HEK293 (cell line): ENCODE results near the gene AP2M1.

ENCODE experiments used
- CTCF ChIA-PET: fragments of 350-600 bp; formaldehyde crosslinking; extraction: SDS; loops from one replicate; lab custom pipeline; 2021; ENCODE audit warnings: antibody characterized with exemption; lab: Yijun Ruan, JAX
- POLR2A ChIA-PET: fragments of 300-600 bp; formaldehyde crosslinking; extraction: SDS; loops from one replicate; lab custom pipeline; 2020; ENCODE audit warnings: antibody characterized with exemption, inconsistent platforms; lab: Yijun Ruan, JAX
- H3K27ac ChIP-seq: fragments of 200-500 bp; sonication (Bioruptor generic); 2 replicates; pipeline ENCODE4 v1.5.1; 2014; ENCODE audit warnings: low read depth, low read length, control low read depth, inconsistent platforms; ENCODE audit errors: extremely low read depth
- H3K36me3 ChIP-seq, 2 experiments: fragments of 200-500 bp in 1 of 2; sonication (Bioruptor generic) in 1 of 2; 1 replicate in 1 of 2; 2 replicates in 1 of 2; pipeline ENCODE4 v1.5.1; 2014 to 2017; ENCODE audit warnings: inconsistent platforms in 2 of 2, low read length in 2 of 2; ENCODE audit not compliant: control insufficient read depth in 2 of 2, insufficient read depth in 1 of 2
- H3K4me1 ChIP-seq: fragments of 200-500 bp; sonication (Bioruptor generic); 2 replicates; pipeline ENCODE4 v1.5.1; 2014; ENCODE audit warnings: mild to moderate bottlenecking, low read length, inconsistent platforms; ENCODE audit not compliant: control insufficient read depth, insufficient read depth
- H3K4me3 ChIP-seq: 2 replicates; pipeline ENCODE4 v1.5.1; 2011; ENCODE audit warnings: low read depth, mild to moderate bottlenecking, control low read depth, low read length, moderate library complexity
- H3K9me3 ChIP-seq: fragments of 200-500 bp; sonication (Bioruptor generic); 2 replicates; pipeline ENCODE4 v1.5.1; 2014; ENCODE audit warnings: low read depth, low read length, inconsistent platforms; ENCODE audit not compliant: control insufficient read depth, insufficient read depth
- KLF7 ChIP-seq: fragments of 450-650 bp; formaldehyde crosslinking; IDR thresholded peaks from 2 replicates; pipeline ENCODE4 v1.5.1; 2016; ENCODE audit warnings: missing biosample characterization, missing genetic modification characterization, borderline replicate concordance
- REPIN1 ChIP-seq: fragments of 450-650 bp; formaldehyde crosslinking; IDR thresholded peaks from 2 replicates; pipeline ENCODE4 v1.5.1; 2017; ENCODE audit warnings: missing biosample characterization, missing genetic modification characterization, low read depth
- SALL2 ChIP-seq: fragments of 450-650 bp; formaldehyde crosslinking; IDR thresholded peaks from 2 replicates; pipeline ENCODE4 v1.5.0; 2017; ENCODE audit warnings: missing biosample characterization, mild to moderate bottlenecking, missing genetic modification characterization, borderline replicate concordance
- ZBTB11 ChIP-seq: fragments of 450-650 bp; formaldehyde crosslinking; conservative IDR thresholded peaks from 2 replicates; pipeline ENCODE4 v1.5.1; 2016; ENCODE audit warnings: low read depth, missing biosample characterization, missing genetic modification characterization
- ZBTB17 ChIP-seq: fragments of 450-650 bp; formaldehyde crosslinking; IDR thresholded peaks from 2 replicates; pipeline ENCODE4 v1.5.1; 2016; ENCODE audit warnings: missing biosample characterization, missing genetic modification characterization
- ZBTB44 ChIP-seq: fragments of 450-650 bp; IDR thresholded peaks from 2 replicates; pipeline ENCODE4 v1.5.1; 2018; ENCODE audit warnings: missing biosample characterization, mild to moderate bottlenecking, missing genetic modification characterization
- ZEB2 ChIP-seq: fragments of 450-650 bp; formaldehyde crosslinking; IDR thresholded peaks from 2 replicates; pipeline ENCODE4 v1.5.1; 2016; ENCODE audit warnings: missing biosample characterization, missing genetic modification characterization
- ZFP3 ChIP-seq: fragments of 450-650 bp; formaldehyde crosslinking; IDR thresholded peaks from 2 replicates; pipeline ENCODE4 v1.5.1; 2016; ENCODE audit warnings: low read depth, missing biosample characterization, missing genetic modification characterization
- ZFP41 ChIP-seq: fragments of 450-650 bp; formaldehyde crosslinking; IDR thresholded peaks from 2 replicates; pipeline ENCODE4 v1.5.1; 2016; ENCODE audit warnings: missing biosample characterization, missing genetic modification characterization, borderline replicate concordance
- ZNF121 ChIP-seq: fragments of 450-650 bp; formaldehyde crosslinking; IDR thresholded peaks from 2 replicates; pipeline ENCODE4 v1.5.1; 2016; ENCODE audit warnings: missing biosample characterization, missing genetic modification characterization
- ZNF433 ChIP-seq: fragments of 450-650 bp; formaldehyde crosslinking; IDR thresholded peaks from 2 replicates; pipeline ENCODE4 v1.5.1; 2016; ENCODE audit warnings: missing biosample characterization, missing genetic modification characterization, low read depth
- ZNF473 ChIP-seq: fragments of 450-650 bp; formaldehyde crosslinking; IDR thresholded peaks from 2 replicates; pipeline ENCODE4 v1.5.1; 2017; ENCODE audit warnings: missing biosample characterization, missing genetic modification characterization
- ZNF521 ChIP-seq: fragments of 450-650 bp; formaldehyde crosslinking; IDR thresholded peaks from 2 replicates; pipeline ENCODE4 v1.5.1; 2017; ENCODE audit warnings: missing biosample characterization, mild to moderate bottlenecking, missing genetic modification characterization
- ZNF596 ChIP-seq: fragments of 450-650 bp; IDR thresholded peaks from 2 replicates; pipeline ENCODE4 v1.5.0; 2018; ENCODE audit warnings: missing biosample characterization, mild to moderate bottlenecking, missing genetic modification characterization, moderate library complexity
- ZNF707 ChIP-seq: fragments of 450-650 bp; formaldehyde crosslinking; IDR thresholded peaks from 2 replicates; pipeline ENCODE4 v1.5.1; 2016; ENCODE audit warnings: missing biosample characterization, missing genetic modification characterization
- ZNF747 ChIP-seq: fragments of 450-650 bp; formaldehyde crosslinking; IDR thresholded peaks from 2 replicates; pipeline ENCODE4 v1.5.1; 2016; ENCODE audit warnings: missing biosample characterization, missing genetic modification characterization
- ZNF768 ChIP-seq: fragments of 450-650 bp; formaldehyde crosslinking; IDR thresholded peaks from 2 replicates; pipeline ENCODE4 v1.5.1; 2018; ENCODE audit warnings: missing biosample characterization, mild to moderate bottlenecking, missing genetic modification characterization
- ZNF785 ChIP-seq: fragments of 450-650 bp; formaldehyde crosslinking; IDR thresholded peaks from 2 replicates; pipeline ENCODE4 v1.5.1; 2016; ENCODE audit warnings: missing biosample characterization, missing genetic modification characterization
- ZSCAN30 ChIP-seq: fragments of 450-650 bp; IDR thresholded peaks from 2 replicates; pipeline ENCODE4 v1.5.1; 2018; ENCODE audit warnings: missing biosample characterization, mild to moderate bottlenecking, missing genetic modification characterization, moderate library complexity

AP2M1 gene

GRCh38 chr3:184177767-184178306, 3.2 kb downstream of the AP2M1 start (continued):
- TF ChIP-seq ZBTB11 (tag by site-specific recombination) (no peak), REPIN1 (tag by site-specific recombination) (no peak), ZNF433 (no peak), ZNF121 (tag by site-specific recombination) (no peak), ZNF596 (tag by site-specific recombination) (no peak), ZNF785 (no peak), ZNF521 (tag by site-specific recombination) (no peak), SALL2 (no peak)

- H3K4me1 ChIP-seq, result peaks cover 3% of the 10 kb centered on the region; the same call in 1 of the 2 replicates
- ChIA-PET POLR2A (interaction anchor here (0.7 kb wide), 1 partner anchor 30 kb away, joined by 5 read pairs; no protein-coding TSS in a partner anchor), CTCF (interaction anchor here (0.5 to 1.1 kb wide), 2 partner anchors 47 to 71 kb away, joined by 3 read pairs; no protein-coding TSS in a partner anchor)
- H3K36me3 ChIP-seq, result peaks cover 8 to 69% of the 10 kb centered on the region in 2 experiments; a peak in 2 of 3 replicates
- no peak overlapping the region for H3K4me3 ChIP-seq
- no peaks in the 10 kb centered on the region for H3K9me3 ChIP-seq
- TF ChIP-seq ZNF707 (tag by site-specific recombination) (no peak), ZBTB17 (tag by site-specific recombination) (no peak), ZNF768 (tag by site-specific recombination) (no peak), ZBTB44 (tag by site-specific recombination) (no peak), ZSCAN30 (tag by site-specific recombination) (no peak), ZFP3 (no peak), ZNF747 (no peak), KLF7 (tag by site-specific recombination) (no peak), ZFP41 (tag by site-specific recombination) (no peak), ZEB2 (tag by site-specific recombination) (no peak), ZNF473 (no peak)
- no peak overlapping the region for H3K27ac ChIP-seq
These were observed 4.0 kb downstream of the AP2M1 start for GRCh38 chr3:184178521-184179138.

GRCh38 chr3:184180165-184180564, 5.5 kb downstream of the AP2M1 start:
- H3K27ac ChIP-seq, result no peak overlapping the region
- POLR2A ChIA-PET, result no interaction called here
- CTCF ChIA-PET, result interaction anchor here (0.6 to 1.0 kb wide), 3 partner anchors 48 to 712 kb away, joined by 3 to 5 read pairs (median 3); no protein-coding TSS in a partner anchor
- peaks cover 8 to 79% of the 10 kb centered on the region in 2 experiments; a peak in 2 of 3 replicates for H3K36me3 ChIP-seq
- H3K4me3 ChIP-seq, result no peak overlapping the region
- no peaks in the 10 kb centered on the region for H3K9me3 ChIP-seq
- no peak for TF ChIP-seq KLF7 (tag by site-specific recombination)
- H3K4me1 ChIP-seq, result peaks cover 5% of the 10 kb centered on the region; the same call in 1 of the 2 replicates
